Right lobe of liver (tissue), 4 donors: ENCODE results near the gene CHST8.

ENCODE experiments used
- POLR2A ChIP-seq: fragments of 450-650 bp; IDR thresholded peaks from one replicate; pipeline ENCODE4 v1.6.1; 2017; ENCODE audit warnings: antibody characterized with exemption, mild to moderate bottlenecking
- TF ChIP-seq, protein P1 (sequence below), 4 donors: fragments of 200-600 bp in 3 of 4; fragments of 450-650 bp in 1 of 4; IDR thresholded peaks; one replicate each; pipeline versions ENCODE4 v1.5.1 to v1.8.0; 2016 to 2022; ENCODE audit warnings: antibody characterized with exemption in 4 of 4, mild to moderate bottlenecking in 2 of 4
- donor health status: DM: no; HTN: no; CAD: no.
- donor health status: DM: no; HTN: no; CAD: no.
- donor health status: DM: no; HTN: yes; CAD: no.

DNA sequence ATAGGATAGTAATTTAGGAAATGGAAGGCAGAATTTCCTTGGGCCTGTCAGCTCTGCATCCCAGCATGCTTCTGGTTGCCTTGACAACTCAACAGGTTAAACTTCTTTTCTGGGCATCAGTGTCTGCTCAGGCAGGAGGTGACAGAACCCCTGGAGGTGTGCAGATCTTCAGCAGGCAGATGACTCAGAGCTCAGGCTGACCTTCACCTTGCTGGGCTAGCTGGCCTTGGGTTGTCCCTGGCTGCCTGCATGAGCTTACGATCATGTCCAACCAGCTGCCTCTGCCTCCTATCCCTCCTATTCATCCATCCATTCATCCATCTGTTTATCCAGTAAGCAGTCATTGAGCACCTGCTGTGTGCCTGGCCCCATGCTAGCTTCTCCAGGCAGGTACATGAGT is 93.7 kb downstream of the CHST8 start:
- TF ChIP-seq, protein P1, sequence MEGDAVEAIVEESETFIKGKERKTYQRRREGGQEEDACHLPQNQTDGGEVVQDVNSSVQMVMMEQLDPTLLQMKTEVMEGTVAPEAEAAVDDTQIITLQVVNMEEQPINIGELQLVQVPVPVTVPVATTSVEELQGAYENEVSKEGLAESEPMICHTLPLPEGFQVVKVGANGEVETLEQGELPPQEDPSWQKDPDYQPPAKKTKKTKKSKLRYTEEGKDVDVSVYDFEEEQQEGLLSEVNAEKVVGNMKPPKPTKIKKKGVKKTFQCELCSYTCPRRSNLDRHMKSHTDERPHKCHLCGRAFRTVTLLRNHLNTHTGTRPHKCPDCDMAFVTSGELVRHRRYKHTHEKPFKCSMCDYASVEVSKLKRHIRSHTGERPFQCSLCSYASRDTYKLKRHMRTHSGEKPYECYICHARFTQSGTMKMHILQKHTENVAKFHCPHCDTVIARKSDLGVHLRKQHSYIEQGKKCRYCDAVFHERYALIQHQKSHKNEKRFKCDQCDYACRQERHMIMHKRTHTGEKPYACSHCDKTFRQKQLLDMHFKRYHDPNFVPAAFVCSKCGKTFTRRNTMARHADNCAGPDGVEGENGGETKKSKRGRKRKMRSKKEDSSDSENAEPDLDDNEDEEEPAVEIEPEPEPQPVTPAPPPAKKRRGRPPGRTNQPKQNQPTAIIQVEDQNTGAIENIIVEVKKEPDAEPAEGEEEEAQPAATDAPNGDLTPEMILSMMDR (IDR thresholded peaks at IDR 0.05) = no peak
- no peak for TF ChIP-seq POLR2A
